RPMI7951 (cell line): ENCODE results near the gene MTX1. TPM values are rescaled to one million over a fixed set of nuclear protein-coding genes. Genes with fewer than 3 reads are reported as not detected.
A peak's percentile ranks its signal among the peaks of the same experiment; 100 is the strongest.
"Not testable (repeated sequence)": the region's sequence is repeated elsewhere in the genome, so short reads cannot be mapped to it uniquely, and the experiment has no call there.

Source experiments
- DNase-seq: peaks from one replicate; pipeline ENCODE4 v3.0.0-alpha.2; 2012; ENCODE audit warnings: low read depth
- total RNA-seq: library from RNA; depleted of rRNA; stranded (reverse); fragments of >200 nt; shearing (Covaris generic); gene quantifications from 2 replicates; pipeline ENCODE4 v1.2.3, GENCODE V29; 2014; rRNA removed

Gene MTX1
- 88.3 and 97.7 TPM in 2 replicates for total RNA-seq

- DNase-seq = peak; percentile 82
Measured at GRCh38 chr1:155208541-155209311, at the start of gene MTX1. TSS of gene MTX1 (plus strand) at chr1:155208695. CDS start at chr1:155208805, 110 bp downstream.

- DNase-seq = no peak
Measured at GRCh38 chr1:155158991-155159390, 49.5 kb upstream of the MTX1 start.

- no peak for DNase-seq
Measured at GRCh38 chr1:155160128-155160527, 48.4 kb upstream of the MTX1 start.

- not testable (repeated sequence) for DNase-seq
Measured at GRCh38 chr1:155162631-155163030, 45.9 kb upstream of the MTX1 start.

- not testable (repeated sequence) for DNase-seq
Measured at GRCh38 chr1:155163785-155164184, 44.7 kb upstream of the MTX1 start.

- not testable (repeated sequence) for DNase-seq
Measured at GRCh38 chr1:155164625-155165024, 43.9 kb upstream of the MTX1 start.

- no peak for DNase-seq
Measured at GRCh38 chr1:155166051-155166470, 42.4 kb upstream of the MTX1 start.

- DNase-seq = no peak
Measured at GRCh38 chr1:155166471-155167165, 41.9 kb upstream of the MTX1 start.

GRCh38 chr1:155167166-155168104, 41.1 kb upstream of the MTX1 start:
- DNase-seq = peak; percentile 63

GRCh38 chr1:155168105-155168445, 40.4 kb upstream of the MTX1 start:
- not testable (repeated sequence) for DNase-seq

- DNase-seq = no peak
Measured at GRCh38 chr1:155168456-155169210, 39.9 kb upstream of the MTX1 start.

- DNase-seq = no peak
Measured at GRCh38 chr1:155169541-155169940, 39.0 kb upstream of the MTX1 start.

- no peak for DNase-seq
Measured at GRCh38 chr1:155170101-155170785, 38.3 kb upstream of the MTX1 start.

- DNase-seq = no peak
Measured at GRCh38 chr1:155170806-155171205, 37.7 kb upstream of the MTX1 start.

- no peak for DNase-seq
Measured at GRCh38 chr1:155171836-155172731, 36.4 kb upstream of the MTX1 start.

GRCh38 chr1:155172732-155173477, 35.6 kb upstream of the MTX1 start, which contains the start of gene KRTCAP2:
TSS of gene KRTCAP2 (minus strand) at chr1:155173304. CDS start at chr1:155173224, 80 bp downstream.
- peak; percentile 92 for DNase-seq

GRCh38 chr1:155173478-155174323, 34.8 kb upstream of the MTX1 start, which contains the start of gene TRIM46:
TSS of gene TRIM46 (plus strand) at chr1:155173849. CDS start at chr1:155173967, 118 bp downstream.
- peak; percentile 51 for DNase-seq
